Mesenteric fat pad (tissue), 1 donor: Measurements from ENCODE around the gene ELK1. TPM values are rescaled to one million over a fixed set of nuclear protein-coding genes. Genes with fewer than 3 reads are reported as not detected.
A peak's percentile ranks its signal among the peaks of the same experiment; 100 is the strongest.
"Not testable (repeated sequence)": the region's sequence is repeated elsewhere in the genome, so short reads cannot be mapped to it uniquely, and the experiment has no call there.

Experiments
- DNase-seq: peaks from one replicate; pipeline ENCODE4 v3.0.0-alpha.2; 2020; ENCODE audit warnings: low spot score
- long read RNA-seq: library from polyadenylated mRNA; unstranded; transcript quantifications from one replicate; pipeline ENCODE4 v2.0.0, GENCODE V29; 2020
- total RNA-seq: library from RNA; stranded (reverse); fragmentation: NEBNext Ultra II Directional; extraction: Animal tissue kit (Norgen Biotek cat#: 25700); gene quantifications from one replicate; pipeline ENCODE4 v1.2.1, GENCODE V29; 2021
- donor health status: DM: yes; HTN: yes; CAD: no.

The ELK1 gene, protein sequence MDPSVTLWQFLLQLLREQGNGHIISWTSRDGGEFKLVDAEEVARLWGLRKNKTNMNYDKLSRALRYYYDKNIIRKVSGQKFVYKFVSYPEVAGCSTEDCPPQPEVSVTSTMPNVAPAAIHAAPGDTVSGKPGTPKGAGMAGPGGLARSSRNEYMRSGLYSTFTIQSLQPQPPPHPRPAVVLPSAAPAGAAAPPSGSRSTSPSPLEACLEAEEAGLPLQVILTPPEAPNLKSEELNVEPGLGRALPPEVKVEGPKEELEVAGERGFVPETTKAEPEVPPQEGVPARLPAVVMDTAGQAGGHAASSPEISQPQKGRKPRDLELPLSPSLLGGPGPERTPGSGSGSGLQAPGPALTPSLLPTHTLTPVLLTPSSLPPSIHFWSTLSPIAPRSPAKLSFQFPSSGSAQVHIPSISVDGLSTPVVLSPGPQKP
- total RNA-seq, result 40.3 TPM
- long read RNA-seq, transcript ELK1-203 (7 exons, 2,258 nt), result minor isoform, 5 of 51 reads
- long read RNA-seq, transcript ELK1-201 (6 exons, 2,695 nt), result major isoform, 12 of 51 reads
- long read RNA-seq, partial matches to known transcripts, result 30 of 51 reads
- long read RNA-seq, other reads (novel, unspliced or antisense), result 4 of 51 reads

DNA sequence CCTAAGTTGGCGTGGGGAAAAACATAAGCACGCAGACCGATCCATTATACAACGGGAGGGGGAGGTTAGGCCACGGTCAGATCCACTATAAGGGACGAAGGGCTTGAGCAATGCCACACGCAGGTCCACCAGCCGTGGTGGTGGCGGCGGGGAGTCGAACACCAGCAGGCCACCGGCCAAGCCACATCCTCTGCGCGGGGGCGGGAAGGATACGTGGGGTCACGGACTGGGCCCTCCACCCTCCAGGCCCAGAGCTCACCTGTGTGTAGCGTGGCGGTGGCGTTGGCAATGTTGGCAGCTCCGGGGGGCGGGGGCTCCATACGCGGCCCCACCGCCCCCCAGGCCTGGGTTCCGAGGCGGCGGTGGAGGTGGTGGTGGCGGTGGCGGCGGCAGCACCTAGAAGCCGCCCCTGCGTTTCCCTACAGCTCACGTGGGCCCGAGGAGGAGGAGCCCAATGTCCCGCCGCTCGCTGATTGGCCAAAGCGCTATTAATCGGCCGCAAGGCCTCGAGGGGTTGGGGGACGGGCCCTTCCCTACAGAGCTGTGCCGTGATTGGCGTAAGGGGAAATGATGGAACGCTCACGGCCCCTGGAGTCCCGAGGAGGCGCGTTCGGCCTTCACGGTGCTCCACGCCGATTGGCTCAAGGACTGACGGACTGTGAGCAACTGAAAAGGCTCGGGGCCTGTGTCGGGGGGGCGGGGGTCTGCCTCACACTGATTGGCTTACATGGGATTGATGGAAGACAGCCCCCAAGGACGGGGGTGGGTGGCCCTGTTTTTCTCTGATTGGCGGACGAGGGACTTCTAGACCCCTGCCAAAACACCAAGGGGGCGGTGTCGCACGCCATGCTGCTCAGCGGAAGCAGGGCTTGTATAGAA is at the start of gene ELK1:
ELK1 (minus strand) TSS at position 400 of the 879 bp plus-strand sequence. CDS start 9,122 bp downstream, outside the sequence.
- DNase-seq, result peak; percentile 93

DNA sequence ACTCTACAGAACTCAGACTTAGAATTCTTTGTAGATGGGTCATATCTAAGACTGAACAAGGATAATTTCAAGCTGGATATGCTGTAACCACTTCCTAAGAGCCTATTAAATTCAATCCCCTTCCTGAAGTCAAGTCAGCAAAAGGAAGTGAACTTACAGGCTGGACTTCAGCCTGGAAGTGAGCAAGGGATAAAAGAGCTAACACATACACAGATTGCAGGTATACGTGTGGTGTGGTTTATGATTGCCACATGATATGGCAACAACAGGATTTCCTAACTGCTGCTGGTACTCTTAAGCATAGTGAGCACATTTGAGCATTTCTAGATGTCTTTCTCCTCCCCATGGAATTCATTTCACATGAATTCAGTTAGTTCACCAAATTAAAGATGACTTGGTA is 46.8 kb upstream of the ELK1 start:
- DNase-seq, result no peak

DNA sequence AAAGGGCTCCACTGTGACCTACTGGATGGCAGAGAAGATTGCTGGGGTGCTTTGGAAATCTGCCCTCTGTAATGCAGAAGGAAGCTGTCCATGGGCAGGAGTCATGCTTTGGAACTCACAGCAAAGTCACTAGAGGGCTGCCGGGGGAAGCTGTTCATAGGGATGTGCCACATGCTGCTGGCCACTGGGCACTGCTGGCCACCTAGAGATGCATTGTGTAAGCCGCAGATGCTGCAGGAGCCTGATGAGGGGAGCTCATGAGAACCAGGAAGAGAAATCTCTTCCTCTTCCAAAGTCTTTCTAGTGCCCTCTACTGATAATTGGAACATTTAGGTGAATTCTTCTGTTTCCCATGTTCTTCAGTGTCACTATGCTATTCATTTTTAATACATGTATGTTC is 39.8 kb upstream of the ELK1 start:
- DNase-seq, result no peak

DNA sequence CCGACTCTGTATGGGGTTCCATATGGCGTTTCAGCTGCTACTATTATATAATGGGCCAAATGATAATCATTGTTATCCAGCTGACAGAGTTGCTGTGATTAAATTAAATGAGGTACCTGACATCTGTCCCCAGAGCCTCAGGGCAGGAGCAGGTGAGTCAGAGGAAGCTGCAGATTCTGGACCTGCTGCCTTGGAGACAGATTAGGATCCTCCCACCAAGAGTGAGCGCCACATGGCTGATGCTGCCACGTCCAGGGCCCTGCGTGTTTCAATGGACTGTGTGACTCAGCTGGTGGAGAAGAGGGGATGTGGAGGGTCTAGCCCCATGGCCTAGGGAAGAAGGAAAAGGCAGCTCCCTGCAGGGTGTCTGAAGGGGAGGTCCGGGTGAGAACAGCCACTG is 36.9 kb upstream of the ELK1 start:
- no peak for DNase-seq

DNA sequence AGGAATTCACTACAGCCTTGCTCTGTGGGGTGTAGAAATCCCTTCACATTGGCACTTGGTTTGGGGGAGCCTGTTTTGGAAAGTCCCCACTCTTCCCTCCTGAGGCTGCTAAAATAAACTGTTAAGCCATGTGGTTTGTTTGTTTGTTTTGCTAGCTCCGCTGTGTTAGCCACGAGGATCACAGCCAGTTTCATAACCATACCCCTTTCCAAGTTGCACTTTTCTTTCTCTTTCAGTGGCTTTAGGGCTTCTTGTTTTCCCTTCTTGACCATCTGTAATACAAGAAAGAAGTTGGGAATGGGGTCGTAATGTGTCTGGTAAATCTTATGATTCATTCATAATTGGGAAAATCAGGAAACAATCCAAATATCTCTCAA is 33.5 kb upstream of the ELK1 start:
- DNase-seq, result no peak

DNA sequence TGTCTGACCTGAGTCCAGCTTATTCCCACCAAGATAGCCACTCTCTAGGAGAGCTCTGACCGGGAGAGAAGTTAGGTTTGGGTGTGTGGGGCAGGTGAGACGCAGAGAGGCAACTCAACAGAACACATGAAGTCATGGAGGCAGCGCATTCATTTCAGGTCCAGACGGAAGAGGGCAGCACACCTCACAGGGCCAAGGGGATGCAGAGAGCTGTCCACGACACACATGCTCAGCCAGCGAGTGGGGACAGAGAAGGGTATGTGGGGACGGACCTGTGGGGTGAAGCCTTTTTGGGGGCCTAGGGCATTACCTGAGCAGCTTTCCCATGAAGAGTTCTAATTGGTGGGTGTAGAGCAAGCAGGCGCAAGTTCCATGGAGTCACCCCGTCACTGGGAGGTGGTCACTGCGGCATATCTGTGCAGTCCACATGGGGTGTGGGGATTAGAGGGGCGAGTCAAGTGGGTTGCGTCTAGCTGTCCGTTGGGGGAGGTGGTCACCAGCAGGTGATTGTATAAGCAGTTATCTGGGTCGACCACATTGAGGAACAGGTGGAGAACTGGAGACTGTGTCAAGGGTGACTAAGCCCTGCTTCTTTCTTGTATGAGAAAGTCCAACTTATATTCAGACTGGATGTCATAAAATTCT is 32.9 kb upstream of the ELK1 start:
- DNase-seq, result no peak

DNA sequence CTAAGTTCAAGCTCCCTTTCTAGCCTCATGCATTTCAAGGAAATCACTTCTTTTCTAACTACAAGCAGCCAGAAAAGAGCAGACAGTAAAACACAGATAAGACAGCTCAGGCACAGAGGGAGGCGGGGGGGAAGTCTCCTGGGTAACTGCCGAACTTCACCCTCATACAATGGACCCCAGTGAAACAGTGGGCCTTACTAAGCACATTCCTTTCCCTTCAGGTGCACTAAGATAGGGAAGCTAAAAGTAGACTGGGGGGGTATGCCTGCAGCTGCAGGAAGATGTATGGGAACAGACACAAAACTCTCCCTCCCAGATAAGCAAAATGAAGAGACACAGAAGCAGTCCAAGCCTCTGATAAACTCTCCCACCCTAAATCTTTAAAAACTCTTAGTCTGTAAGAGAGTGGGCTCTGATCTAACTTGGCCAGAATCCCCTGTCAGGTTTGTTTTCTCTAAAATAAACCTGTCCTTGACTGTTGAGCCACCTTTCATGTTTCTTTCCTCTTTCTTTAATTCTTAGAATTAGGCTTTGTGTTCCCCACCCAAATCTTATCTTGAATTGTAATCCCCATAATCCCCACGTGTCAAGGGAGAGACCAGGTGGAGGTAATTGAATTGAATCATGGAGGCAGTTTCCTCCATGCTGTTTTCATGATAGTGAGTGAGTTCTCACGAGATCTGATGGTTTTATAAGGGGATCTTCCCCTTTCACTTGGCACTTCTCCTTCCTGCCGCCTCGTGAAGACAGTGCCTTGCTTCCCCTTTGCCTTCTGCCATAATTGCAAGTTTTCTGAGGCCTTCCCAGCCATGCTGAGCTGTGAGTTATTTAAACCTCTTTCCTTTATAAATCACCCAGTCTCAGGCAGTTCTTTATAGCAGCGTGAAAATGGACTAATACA is 25.8 kb upstream of the ELK1 start:
- not testable (repeated sequence) for DNase-seq

DNA sequence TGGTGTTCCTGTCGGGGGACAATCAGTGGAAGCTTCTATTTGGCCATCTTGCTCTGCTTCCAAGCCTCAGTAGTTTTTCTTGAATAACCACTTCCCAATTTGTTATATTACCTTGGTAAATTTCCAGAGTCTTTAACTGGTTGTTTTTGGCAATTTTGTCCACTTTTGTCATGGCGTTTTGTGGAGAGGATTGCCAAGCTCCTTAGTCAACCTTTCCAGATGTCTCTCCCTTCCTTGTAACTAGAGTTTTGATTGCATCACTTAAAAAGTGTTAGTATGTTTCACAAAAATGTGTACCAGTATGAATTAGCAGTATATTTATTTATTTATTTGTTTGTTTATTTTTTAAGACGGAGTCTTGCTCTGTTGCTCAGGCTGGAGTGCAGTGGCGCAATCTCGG is 24.4 kb upstream of the ELK1 start:
- DNase-seq, result no peak

DNA sequence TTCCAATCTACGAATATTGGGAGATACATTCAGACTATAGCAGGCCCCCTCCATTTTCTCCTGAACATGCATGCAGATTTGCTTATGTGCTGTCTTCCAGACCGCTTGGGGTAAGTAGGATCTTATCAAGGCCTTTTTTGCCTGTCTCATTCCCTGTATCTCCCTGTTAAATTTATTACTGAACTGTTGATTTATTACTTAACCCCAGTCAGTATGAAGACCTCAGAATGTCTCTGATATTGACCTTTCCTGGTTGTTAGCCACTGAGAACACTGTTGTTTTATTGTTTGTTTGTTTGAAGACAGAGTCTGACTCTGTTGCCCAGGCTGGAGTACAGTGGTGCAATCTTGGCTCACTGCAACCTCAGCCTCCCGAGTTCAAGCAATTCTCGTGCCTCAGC is 15.4 kb upstream of the ELK1 start:
- not testable (repeated sequence) for DNase-seq

DNA sequence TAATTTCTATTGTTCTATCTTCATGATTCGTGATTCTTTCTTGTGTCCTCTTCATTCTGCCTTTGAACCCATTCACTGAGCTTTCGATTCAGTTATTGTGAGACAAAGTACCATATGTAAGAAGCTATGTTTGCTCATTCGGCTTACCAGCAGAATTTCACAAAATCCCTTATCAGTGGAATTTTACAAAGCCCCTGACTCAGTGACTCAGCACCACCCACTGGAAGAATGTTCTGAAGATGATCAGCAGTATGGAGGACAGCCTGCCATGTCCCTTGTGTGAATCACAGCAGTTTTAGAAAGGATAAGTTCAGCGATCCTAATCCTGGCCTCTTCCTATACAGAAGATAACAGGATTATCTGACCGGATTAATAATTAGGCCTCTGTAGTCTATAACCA is 14.4 kb upstream of the ELK1 start:
- DNase-seq, result no peak

DNA sequence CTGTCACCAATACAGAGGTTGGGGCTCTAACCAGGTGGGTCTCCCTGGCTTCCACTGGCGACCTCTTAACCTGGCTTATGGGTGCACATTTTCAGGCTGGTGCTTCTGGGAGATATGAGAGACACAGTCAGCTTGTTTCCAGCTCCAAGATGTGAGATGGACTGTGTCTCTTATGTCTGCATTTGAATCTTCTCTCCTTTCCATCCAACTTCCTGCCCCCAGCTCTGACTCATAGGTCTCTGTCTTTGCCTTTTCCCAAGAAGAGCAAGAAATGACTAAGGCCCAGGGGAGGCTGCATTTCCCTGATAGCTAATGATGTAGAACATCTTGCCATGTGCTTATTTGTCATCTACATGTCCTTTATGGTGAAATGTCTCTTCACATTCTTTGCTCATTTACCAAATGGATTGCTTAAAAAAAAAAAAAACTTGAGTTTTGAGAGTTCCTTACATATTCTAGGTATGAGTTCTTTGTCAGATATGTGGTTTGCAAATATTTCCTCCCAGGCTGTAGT is 11.8 kb upstream of the ELK1 start:
- DNase-seq, result no peak

DNA sequence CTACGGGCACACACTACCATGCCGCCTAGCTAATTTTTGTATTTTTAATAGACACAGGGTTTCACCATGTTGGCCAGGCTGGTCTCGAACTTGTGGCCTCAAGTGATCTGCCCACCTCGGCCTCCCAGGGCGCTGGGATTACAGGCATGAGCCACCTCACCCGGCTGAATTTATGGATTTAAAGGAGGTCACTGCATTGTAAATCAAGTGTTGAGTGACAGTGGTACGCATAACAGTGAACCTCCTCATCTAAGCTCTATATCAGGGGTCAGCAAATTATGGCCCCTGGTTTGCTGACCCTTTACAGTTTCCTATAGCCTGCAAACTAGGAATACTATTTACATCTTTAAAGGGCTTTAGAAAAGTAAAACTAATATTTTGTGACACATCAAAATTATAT is 11.2 kb upstream of the ELK1 start:
- no peak for DNase-seq

DNA sequence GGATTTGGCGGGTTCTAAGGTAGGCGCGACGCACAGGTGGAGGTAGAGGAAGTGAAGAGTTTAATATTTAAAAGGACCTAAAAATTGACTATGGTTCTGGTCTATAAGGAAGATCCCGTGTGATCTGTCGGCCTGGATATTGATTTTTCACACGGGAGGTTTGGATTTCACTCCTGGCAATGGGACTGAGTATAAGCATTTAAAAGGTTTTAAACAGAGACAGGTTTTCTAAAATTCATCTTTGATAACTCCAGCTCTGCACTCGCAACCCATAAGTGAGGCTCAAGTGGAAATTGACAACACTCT is 9.0 kb upstream of the ELK1 start:
- no peak for DNase-seq

DNA sequence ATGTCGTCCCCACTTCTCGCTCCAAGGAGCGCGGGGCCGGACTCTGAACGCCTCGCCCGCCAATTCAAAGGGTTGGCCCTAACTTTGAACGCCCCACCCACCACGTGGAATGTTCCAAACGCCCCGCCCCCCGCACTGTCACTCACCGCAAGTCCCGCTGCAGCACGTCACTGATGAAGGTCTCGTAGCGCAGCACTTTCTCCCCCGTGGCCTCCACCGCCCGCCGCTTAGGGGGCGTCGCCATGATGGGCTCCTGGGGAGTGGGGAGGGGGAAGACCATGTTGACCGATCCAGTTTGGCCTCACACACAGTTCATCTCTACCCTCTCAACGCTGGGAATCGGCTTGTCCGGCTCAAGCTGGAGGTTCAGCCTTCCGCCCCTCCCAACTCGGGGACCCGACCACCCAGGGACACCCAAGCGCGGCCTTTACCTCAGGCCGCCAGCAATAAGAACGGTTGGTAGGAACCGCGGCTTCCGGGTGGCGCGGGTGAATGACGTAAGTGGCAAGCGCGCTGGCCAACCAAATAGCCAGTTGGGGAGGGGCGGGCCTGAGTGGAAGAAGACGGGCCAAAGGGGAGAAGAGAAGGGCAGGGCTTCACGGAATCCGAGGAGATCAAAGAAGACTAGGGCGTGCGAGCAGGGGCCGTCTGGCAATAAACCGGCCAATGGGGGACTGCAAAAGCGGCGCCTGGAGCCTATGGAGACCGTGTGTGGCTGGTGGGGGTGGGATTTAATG is 8.5 kb upstream of the ELK1 start, which contains the start of gene UXT:
UXT (minus strand) TSS at position 497 of the 737 bp plus-strand sequence; CDS start at position 244, 253 bp downstream.
- peak; percentile 96 for DNase-seq

DNA sequence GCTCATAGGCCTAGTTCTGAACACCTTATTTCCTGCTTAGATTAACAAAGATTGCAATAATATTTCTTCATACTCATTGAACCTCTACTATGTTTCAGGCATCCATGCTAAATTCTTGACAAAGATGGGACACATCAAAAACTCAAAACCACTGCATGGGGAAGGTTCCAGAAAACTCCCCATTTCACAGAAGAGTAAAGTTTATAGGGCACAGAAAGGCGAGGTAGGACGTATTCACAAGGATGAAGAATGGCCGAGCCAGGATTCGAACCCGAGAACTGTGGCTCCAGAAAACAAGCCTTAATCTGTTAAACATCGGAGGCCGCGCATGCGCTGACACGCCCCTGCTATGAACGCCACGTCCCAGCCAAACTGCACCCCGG is 7.9 kb upstream of the ELK1 start:
- no peak for DNase-seq

DNA sequence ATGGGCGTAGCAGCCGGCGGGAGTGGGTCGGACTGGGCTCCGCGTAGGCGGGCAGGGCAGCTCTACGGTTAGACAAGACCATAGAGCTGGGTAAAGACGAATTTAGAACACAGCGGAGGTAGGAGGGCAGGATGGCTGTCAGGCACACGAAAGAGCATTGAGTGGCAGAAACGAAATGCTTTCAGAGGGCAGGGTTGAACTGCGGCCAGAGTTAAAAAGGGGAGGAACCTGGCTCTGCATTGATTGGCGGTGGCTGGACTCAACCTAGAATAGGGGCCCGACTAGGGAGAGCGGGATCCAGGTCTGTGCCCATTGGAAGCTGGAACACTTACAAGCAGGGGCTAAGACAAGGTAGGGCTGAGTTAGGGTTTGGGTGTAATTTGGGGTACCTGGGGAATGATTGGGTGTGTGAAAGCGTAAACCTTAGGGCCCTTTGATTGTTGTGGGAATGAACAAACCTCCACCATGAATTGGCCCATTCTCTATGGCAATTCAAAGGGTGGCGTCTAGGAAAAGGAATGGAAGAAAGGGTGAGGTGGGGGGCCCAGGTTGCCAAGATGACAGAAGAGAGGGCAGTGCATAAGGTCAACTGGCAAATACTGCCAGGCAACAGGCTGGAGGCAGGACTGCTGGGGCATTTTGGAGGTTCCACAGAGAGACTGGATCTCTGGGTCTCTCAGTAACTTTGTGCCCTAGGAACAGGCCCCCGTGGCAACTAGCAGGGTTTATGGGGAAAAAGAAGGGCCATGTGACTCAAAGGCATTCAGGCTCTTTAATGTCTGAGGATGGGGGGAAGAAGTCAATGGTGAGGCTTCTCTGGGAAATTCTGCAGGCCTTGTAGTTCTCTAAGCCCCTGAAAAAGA is 911 bp upstream of the ELK1 start:
- DNase-seq, result no peak

DNA sequence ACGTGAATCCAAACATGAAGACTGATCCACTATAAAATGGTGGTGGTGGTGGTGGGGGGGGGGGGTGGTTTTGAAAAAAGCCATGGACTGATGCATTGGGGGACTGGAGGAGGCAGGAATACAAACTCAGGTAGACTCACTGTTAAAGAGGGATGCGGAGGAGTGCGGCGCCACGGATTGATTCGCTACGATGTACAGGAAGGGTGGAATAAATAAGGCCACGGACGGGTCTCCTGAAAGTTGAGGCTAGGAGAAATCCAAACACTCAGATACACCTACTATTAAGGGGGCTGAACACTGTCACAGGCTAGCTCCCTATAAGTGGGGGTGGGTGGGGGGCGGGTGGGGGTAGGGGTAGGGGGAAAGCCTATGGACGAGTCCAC is 591 bp downstream of the ELK1 start:
- DNase-seq, result no peak

DNA sequence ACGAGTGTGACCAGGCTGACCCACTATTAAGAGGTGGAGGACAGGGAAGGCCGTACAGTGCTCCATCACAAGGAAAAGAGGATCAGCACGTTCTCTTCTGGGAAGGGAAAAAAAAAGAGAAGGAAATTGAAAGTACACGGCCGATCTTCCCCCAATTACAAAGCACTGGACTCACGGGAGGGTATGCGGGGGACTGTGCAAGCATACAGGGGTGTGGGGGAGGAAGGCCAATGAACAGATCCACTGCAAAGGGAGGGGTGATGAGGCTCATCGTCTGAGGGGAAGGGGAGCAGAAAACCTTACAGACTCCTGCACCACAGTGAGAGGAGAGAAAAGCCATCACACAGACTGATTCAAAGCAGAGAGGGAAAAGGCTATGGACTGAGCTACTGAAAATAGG is 1.1 kb downstream of the ELK1 start:
- no peak for DNase-seq

DNA sequence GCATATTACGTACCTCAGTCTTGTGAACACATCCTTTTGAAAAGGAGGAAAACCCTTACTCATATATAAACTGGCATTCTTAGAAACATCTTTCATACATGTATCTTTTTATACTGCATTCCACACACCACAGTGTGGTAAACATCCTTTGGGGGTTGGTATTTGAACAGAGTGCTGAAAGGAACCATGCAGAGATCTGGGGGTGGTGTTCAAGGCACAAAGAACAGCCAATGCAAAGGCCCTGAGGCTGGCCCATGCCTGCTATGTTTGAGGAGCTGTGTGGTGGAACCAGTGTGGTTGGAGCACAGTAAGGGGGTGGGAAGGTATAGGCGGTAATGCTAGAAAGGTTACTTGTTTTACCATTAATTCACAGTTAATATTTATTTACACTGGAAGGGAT is 2.0 kb downstream of the ELK1 start:
- no peak for DNase-seq
